Esophagus squamous epithelium (tissue), 4 donors: ENCODE data around the gene RPS8.

ENCODE experiments used
- CTCF ChIP-seq, 6 experiments: fragments of 450-650 bp in 4 of 6; fragments of 200-600 bp in 2 of 6; sonication (generic) in 2 of 6; IDR thresholded peaks; one replicate each; pipeline ENCODE4 v1.5.1; 2016 to 2019; ENCODE audit warnings: antibody characterized with exemption in 6 of 6, mild to moderate bottlenecking in 4 of 6, moderate library complexity in 4 of 6
- POLR2A ChIP-seq, 4 donors: fragments of 450-650 bp; IDR thresholded peaks; one replicate each; pipeline ENCODE4 v1.6.1; 2017; ENCODE audit warnings: antibody characterized with exemption in 4 of 4, mild to moderate bottlenecking in 4 of 4, moderate library complexity in 3 of 4

GRCh38 chr1:44790968-44791801 lies 15.8 kb downstream of the RPS8 start:
- TF ChIP-seq POLR2A (IDR thresholded peaks at IDR 0.05): no peak
- no peak for TF ChIP-seq CTCF (IDR thresholded peaks at IDR 0.05)
